DMS53 treated with DMSO at 0.1 percent for 48 hours (cell line): ENCODE measurements around the gene PNRC2.
"Not testable (repeated sequence)": the region's sequence is repeated elsewhere in the genome, so short reads cannot be mapped to it uniquely, and the experiment has no call there.

Source experiments
- DNase-seq: peaks from one replicate; lab custom pipeline; 2025; ENCODE audit not compliant: unreplicated experiment; lab: John Stamatoyannopoulos, UW

The PNRC2 gene

GRCh38 chr1:23947366-23947765, 12.3 kb upstream of the PNRC2 start:
- DNase-seq: no peak

DNA sequence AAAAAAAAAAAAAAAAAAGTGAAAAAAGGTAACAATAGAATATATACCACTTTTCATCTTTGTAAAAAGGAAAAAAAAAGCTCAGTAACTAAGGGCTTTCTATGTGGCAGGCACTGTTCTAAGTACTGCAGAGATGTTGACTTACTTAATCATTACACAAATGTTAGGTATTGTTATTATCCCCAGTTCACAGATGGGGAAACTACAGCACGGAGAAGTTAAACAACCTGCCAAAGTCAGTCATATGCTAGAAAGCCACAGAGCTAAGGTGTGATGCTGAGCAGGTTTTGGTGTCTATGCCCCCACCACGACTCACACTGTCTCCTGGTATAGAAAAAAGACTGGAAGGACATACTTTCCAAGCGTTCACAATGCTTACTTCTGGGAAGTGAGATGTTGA, 6.6 kb upstream of the PNRC2 start:
- DNase-seq: peak; percentile 33

GRCh38 chr1:23957096-23957495, 2.5 kb upstream of the PNRC2 start:
- DNase-seq: peak; percentile 76

GRCh38 chr1:23958040-23958809, 1.4 kb upstream of the PNRC2 start:
- DNase-seq: not testable (repeated sequence)

DNA sequence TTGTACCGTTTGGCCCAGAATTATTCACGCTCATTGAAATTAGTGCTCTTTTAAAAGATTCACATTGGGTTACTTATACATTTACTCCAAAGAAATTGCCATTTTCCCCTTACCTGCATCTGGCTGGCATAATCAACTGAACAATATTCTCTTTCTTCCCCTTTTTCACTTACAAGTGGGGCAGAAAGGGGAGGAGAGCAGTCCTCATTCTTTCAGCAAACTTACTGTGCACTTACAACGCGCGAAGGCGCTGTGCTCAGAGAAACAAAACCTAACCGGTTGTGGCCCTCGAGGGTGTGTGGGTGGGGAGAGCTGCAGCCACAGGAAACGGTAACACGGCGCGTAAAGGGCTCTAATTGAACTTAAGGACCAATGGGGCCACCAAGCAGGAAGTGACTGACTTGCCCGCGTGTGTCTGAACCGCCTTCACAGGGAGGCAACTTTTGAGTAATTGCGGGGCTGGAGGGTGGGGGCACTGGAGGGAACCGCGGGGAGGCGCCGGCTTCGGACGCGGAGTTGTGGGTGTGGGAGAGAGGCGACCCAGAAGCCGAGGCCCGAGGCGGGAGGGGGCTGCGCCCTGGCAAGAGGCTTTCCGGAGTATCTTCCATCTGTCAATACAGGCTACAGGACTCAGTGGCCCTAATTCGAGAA, 693 bp upstream of the PNRC2 start:
- DNase-seq: peak; percentile 91

- DNase-seq: no peak
These were observed 828 bp downstream of the PNRC2 start for GRCh38 chr1:23960291-23961020.

DNA sequence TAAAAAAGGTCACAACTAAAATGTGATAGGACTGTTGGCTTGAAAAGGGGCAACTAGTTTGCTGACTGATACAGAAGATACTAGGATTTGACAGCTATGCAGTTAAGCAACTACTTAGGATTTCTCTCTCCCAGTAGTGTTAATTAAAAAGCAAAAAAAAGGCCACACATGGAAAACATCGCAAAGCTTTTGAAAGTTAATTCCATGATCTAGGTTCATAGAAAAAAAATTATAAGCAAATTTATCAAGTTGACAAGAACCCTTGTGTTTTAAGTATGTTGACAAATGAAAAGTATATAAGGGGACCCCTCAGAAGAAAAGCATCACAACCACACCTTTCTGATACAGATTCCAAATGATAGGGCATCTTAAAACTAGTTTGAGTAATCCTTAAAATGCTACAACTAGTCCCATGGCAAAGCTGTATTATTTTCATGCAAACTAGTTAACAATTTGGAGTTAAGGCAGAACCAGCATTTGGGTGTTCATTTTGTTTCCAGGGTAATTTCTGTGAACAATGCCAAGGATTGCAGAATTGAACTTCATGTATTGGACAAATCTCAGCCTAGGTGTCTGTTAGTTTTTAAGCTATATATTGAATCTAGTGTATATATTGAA, 4.1 kb downstream of the PNRC2 start:
- DNase-seq: no peak

DNA sequence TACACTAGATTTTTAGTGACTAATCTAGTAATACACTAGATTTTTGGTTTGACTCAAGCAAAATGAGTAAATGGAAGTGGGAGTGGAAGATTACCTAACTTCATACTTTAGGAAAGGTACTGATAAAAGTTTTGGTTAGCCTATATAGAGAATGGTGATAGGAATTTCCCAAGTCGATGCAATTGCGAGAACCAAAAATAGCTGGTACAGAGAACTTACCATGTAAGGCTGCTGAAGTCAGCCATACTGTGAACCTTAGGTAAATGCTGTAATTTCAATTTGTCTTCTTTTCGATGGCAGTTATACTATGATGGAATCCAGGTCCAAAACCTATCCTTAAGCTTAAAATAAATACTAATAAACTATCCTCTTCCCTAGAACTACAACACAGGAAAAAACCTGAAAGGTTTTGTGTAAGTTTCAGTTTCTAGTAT, 4.6 kb downstream of the PNRC2 start:
- DNase-seq: no peak

DNA sequence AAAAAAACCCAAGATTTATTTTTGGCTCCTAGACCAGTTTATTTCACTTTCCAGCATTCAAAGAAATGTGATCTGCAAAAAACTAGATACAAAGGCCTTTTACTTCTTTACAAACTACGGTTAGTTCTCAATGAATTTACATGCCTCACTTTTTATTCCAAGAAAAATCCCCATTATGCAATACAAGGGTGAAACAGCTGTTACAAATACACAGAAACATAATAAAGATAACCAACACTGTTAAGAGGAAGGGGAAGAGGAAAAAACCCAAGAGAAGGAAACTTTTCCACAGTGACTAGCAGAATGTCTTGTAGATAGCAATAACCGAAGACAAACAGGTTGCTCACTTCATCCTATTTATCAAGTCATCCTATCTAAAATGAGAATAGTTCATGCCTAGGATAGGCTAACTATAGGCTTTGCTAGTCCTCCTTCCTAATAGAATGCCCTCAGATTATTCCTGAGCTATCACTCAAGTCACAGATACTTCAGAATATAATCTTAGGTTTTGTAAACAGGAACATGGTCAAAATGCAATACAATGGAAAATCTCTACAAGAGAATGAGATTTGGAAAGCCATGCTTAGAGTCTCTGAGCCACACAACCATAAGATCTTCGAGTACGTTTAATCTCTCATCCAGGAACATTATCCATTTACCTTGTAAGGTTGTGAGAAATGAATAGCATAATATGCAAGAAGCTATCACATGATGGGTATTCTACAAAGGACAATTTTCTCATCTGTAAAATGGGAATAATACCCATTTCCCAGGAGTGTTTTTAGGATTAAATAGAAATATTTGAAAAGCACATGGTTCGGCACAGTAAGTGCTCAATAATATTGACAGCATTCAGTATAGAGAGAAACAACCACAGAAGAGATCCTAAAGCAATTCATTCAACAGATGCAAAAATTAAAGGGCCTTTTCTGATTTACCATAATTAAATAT, 5.4 kb downstream of the PNRC2 start:
- no peak for DNase-seq

GRCh38 chr1:23966973-23967493, 7.4 kb downstream of the PNRC2 start:
- no peak for DNase-seq

GRCh38 chr1:23967871-23968270, 8.2 kb downstream of the PNRC2 start:
- no peak for DNase-seq

DNA sequence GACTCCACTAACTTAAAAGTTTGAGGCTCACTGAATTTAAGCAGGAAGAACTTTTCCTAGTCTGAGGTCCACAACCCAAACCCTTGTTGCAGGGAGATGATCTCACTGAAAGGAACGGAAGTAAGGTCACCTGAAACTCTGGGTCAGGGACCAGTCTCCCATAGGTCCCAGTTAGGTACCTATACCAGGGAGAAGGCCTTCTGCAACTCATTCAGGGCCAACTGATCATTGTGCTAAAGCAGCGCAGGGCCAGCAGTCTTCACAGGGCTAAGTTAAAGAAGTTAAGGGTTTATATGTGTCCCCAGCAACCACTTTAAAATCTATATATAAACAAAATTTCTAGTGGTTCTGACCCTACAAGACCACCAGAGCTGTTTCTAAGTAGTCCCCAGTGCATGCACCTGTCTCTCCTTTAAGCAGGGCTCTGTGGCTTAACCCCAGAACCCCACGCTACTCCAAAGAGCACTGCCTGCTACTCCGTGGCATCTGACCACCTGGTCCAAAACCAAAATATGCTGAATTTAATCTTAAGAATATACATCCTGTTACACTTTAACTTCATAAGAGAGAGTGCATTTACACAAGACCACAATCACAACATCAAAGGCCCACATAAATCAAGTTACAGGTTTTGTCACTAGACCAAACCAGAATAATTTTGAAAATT, 17.7 kb downstream of the PNRC2 start:
- DNase-seq: no peak

GRCh38 chr1:23977854-23978191, 18.2 kb downstream of the PNRC2 start:
- DNase-seq: no peak

- DNase-seq: no peak
These were observed 19.2 kb downstream of the PNRC2 start for GRCh38 chr1:23978805-23979204.

DNA sequence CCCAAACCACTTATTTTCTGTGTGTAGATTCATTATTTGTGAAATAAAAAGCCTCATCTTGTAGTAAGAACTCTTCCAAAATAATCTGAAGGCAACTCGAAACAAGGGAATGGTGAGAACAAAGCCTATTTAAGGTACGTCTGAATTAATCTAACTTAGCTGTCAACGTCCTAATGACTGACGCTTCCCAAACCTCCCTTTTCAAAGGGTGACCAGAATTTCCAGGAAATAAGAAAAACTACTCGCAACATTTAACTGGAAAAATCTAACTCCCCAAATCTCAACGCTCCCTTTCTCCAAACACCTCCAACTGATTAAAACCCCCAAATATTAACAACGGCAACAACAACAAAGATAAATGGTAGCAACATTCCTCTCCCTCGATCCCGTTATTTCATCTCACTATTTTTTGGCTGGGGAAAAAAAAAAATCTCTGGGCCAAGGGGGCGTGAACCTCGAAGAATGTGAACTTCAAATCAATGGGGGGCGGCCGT, 19.8 kb downstream of the PNRC2 start:
- DNase-seq: no peak

GRCh38 chr1:23979881-23980727, 20.5 kb downstream of the PNRC2 start, which contains the start of gene SRSF10:
TSS of gene SRSF10 (minus strand) at chr1:23980327. CDS start at chr1:23980255, 72 bp downstream.
- peak; percentile 98 for DNase-seq

- peak; percentile 71 for DNase-seq
These were observed 21.1 kb downstream of the PNRC2 start for GRCh38 chr1:23980728-23981070.

DNA sequence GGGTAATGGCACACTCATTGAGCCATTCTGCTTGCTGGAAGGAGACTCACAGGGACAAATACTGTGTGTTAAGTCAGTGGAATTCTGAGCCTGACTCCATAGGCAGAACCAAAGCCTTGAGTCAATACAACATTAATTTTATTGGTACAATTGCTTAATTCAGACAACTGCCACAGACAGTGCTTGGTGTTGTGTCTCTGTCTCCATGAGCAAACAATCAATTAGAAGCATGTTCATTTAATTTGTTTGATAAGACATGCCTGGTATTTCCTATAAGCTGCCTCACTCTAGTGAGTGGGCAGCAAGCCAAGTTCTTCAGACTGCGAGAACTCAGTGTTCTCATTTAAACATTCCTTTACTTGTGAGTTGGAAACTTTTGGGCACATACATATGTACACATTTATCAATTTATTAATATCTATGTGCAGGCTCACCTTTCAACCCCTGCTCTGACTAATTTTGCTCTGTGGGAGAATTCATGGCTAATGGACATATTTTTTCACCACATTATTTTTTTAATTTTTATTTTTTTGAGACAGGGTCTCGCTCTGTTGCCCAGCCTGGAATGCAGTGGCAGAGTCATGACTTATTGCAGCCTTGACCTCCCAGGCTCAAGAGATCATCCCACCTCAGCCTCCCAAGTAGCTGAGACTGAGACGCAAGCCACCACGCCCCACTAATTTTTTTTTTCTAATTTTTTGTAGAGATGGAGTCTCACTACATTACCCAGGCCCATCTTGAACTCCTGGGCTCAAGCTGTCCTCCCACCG, 25.0 kb downstream of the PNRC2 start:
- DNase-seq: no peak
